Vagina (tissue), 2 donors: Measurements from ENCODE around the gene ATP13A2.

Experiments
- POLR2A ChIP-seq, 2 donors: fragments of 450-650 bp; IDR thresholded peaks; one replicate each; pipeline ENCODE4 v1.6.1; 2017; ENCODE audit warnings: antibody characterized with exemption in 2 of 2, mild to moderate bottlenecking in 2 of 2, moderate library complexity in 2 of 2
- POLR2AphosphoS5 ChIP-seq, 2 donors: sonication (generic); formaldehyde crosslinking; IDR thresholded peaks; one replicate each; pipeline ENCODE4 v1.9.0; 2017; ENCODE audit warnings: antibody characterized with exemption in 2 of 2, mild to moderate bottlenecking in 2 of 2, low read depth in 1 of 2; ENCODE audit not compliant: insufficient read depth in 1 of 2
- TF ChIP-seq, protein P1 (sequence below), 3 experiments: fragments of 450-650 bp in 2 of 3; fragments of 200-600 bp in 1 of 3; sonication (generic) in 1 of 3; IDR thresholded peaks; one replicate each; pipeline ENCODE4 v1.5.1; 2017 to 2019; ENCODE audit warnings: antibody characterized with exemption in 3 of 3, mild to moderate bottlenecking in 2 of 3, moderate library complexity in 2 of 3

GRCh38 chr1:16961297-16962133 lies 50.2 kb downstream of the ATP13A2 start:
- TF ChIP-seq, protein P1, sequence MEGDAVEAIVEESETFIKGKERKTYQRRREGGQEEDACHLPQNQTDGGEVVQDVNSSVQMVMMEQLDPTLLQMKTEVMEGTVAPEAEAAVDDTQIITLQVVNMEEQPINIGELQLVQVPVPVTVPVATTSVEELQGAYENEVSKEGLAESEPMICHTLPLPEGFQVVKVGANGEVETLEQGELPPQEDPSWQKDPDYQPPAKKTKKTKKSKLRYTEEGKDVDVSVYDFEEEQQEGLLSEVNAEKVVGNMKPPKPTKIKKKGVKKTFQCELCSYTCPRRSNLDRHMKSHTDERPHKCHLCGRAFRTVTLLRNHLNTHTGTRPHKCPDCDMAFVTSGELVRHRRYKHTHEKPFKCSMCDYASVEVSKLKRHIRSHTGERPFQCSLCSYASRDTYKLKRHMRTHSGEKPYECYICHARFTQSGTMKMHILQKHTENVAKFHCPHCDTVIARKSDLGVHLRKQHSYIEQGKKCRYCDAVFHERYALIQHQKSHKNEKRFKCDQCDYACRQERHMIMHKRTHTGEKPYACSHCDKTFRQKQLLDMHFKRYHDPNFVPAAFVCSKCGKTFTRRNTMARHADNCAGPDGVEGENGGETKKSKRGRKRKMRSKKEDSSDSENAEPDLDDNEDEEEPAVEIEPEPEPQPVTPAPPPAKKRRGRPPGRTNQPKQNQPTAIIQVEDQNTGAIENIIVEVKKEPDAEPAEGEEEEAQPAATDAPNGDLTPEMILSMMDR (IDR thresholded peaks at IDR 0.05): no peak
- no peak for TF ChIP-seq POLR2AphosphoS5 (IDR thresholded peaks at IDR 0.05; ENCODE audit: insufficient read depth in 1 of 2, low read depth in 1 of 2)
- no peak for TF ChIP-seq POLR2A (IDR thresholded peaks at IDR 0.05)
